Activated T-cell treated with anti-CD3 and anti-CD28 coated beads for 24 hours (primary cell): ENCODE results near the gene ZNF433.
"Not testable (repeated sequence)": the region's sequence is repeated elsewhere in the genome, so short reads cannot be mapped to it uniquely, and the experiment has no call there.

Experiments used
- DNase-seq: peaks from one replicate; pipeline ENCODE4 v3.0.0-alpha.2; 2020; ENCODE audit warnings: low read depth

Gene ZNF433

GRCh38 chr19:12035220-12036172, at the start of gene ZNF433:
ZNF433 (minus strand) TSS chr19:12035679; CDS start chr19:12035539, 140 bp downstream.
- DNase-seq = peak; percentile 66

GRCh38 chr19:12083336-12083735, 47.9 kb upstream of the ZNF433 start:
- not testable (repeated sequence) for DNase-seq

DNA sequence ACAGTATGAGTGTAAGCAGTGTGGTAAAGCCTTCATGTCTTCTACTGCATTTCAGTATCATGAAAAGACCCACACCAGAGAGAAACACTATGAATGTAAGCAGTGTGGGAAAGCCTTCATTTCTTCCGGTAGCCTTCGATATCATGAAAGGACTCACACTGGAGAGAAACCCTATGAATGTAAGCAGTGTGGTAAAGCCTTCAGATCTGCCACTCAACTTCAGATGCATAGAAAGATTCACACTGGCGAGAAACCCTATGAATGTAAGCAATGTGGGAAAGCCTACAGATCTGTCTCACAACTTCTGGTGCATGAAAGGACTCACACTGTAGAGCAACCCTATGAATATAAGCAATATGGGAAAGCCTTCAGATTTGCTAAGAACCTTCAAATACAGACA, 41.9 kb upstream of the ZNF433 start:
- DNase-seq = no peak

- not testable (repeated sequence) for DNase-seq
These were observed 40.9 kb upstream of the ZNF433 start for GRCh38 chr19:12076331-12076730.

- no peak for DNase-seq
These were observed 40.2 kb upstream of the ZNF433 start for GRCh38 chr19:12075538-12076139.

- peak; percentile 73 for DNase-seq
These were observed 29.4 kb upstream of the ZNF433 start, which contains the start of gene ZNF844 for GRCh38 chr19:12064590-12065538. ZNF844 (plus strand) TSS chr19:12064731; CDS start chr19:12064874, 143 bp downstream.

DNA sequence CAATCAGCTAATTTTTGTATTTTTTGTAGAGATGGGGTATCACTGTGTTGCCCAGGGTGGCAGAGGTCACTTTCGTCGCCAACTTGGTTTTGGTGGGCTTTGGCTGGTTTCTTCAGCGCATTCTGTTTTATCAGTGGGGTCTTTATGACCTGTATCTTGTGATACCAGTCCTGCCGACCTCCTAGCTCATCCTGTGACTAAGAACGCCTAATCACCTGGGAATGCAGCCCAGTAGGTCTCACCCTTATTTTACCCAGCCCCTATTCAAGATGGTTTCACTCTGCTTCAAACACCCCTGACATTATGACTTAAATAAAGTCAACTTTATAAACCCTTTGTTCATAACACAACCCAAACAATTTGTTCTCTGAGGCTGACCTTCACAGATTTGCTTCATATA, 20.3 kb upstream of the ZNF433 start:
- DNase-seq = no peak

DNA sequence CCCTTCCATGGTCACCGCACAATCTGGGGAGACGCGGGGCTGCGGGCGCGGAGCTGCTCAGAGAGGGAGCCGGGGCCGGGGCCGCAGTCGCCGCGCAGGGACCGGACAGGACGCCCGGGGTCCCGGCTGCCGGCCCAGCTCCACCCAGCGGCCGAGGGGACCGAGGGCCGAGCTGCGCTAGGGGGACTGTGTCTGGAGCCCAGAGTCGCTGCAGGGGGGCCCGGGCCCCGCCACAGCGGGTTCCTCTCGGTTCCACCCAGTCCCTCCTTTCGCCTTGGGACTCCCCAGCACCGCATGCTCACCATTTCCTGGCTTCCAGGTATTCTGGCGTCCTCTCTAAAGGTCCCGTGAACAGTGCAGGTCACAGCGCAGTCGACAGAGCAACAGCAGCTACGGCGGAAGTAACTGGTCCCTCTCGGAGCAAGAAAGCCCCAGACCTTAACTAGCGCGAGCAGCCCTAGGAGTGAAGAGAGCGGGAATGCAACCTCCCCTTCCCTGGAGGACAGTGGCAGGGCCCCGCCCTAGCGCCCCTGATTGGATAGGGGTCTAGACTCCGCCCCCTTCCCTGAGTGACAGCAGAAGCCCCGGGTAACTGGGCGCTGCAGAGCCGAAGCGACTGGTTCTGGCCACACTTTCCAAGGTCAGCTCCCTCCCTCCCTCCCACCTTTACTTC, 17.2 kb upstream of the ZNF433 start, which contains the start of gene ZNF878:
Gene ZNF878 (minus strand): TSS at position 465 of the 673 bp plus-strand sequence. CDS start 160 bp downstream, at position 305.
- peak; percentile 52 for DNase-seq

- DNase-seq = no peak
These were observed 16.6 kb upstream of the ZNF433 start for GRCh38 chr19:12052091-12052496.

DNA sequence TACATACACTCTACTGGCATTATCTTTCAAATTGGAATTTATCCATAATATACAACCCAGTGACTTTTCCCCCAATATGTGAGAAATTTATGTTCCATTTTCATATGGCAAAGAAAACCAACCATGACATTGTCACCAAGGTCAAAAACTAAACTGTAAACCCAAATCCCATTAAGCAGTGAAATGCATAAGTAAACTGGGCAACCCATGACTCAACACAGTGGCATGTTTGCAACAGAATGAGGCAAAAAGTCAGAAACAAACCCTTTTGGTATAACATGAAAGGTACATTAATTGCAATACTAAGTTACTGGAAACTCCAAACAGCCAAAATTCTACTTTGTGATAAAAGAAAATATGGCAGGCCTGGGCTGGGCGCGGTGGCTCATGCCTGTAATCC, 12.4 kb upstream of the ZNF433 start:
- DNase-seq = no peak

GRCh38 chr19:12043752-12044422, 8.4 kb upstream of the ZNF433 start:
- DNase-seq = no peak

- no peak for DNase-seq
These were observed 7.4 kb upstream of the ZNF433 start for GRCh38 chr19:12042893-12043292.

DNA sequence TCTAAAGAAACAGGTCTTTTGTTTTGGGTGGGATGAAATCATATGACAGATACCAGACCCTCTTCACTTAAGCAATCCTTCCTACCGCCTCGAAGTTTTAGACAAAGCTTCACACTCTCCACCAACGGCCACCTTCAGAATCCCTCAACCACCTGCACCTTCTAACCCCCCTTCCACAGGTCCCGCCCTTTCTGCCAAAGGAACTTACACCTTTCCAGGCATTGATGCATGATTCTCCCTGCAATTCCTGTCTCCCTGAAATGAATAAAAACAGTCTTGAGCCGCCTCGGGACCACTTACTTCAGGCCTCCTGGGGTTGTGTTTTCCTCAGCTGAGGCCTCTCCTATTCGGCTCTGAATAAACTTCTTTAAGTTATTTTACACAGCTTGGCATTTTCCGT, 859 bp downstream of the ZNF433 start:
- DNase-seq = no peak

GRCh38 chr19:12034198-12034597, 1.3 kb downstream of the ZNF433 start:
- DNase-seq = no peak

GRCh38 chr19:12015753-12016116, 19.7 kb downstream of the ZNF433 start:
- no peak for DNase-seq

DNA sequence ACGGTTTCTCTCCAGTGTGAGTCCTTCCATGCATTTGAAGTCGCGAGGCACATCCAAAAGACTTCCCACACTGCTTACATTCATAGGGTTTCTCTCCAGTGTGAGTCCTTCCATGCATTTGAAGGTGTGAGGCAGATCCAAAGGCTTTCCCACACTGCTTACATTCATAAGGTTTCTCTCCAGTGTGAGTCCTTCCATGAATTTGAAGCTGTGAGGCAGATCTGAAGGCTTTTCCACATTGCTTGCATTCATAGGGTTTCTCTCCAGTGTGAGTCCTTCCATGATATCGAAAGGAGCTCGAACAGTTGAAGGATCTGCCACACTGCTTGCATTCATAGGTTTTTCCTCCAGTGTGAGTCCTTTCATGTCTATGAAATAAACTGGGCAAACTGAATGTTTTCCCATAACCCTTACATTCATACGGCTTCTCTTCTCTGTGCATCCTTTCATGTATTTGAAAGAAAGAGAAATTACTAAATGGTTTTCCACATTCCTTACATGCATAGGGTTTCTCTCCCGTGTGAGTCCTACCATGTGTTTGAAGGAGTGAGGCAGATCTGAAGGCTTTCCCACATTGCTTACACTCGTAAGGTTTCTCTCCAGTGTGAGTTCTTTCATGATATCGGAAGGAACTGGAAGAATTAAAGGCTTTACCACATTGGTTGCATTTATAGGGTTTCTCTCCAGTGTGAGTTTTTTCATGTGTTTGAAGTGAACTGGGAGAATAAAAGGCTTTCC, 20.3 kb downstream of the ZNF433 start:
- no peak for DNase-seq

DNA sequence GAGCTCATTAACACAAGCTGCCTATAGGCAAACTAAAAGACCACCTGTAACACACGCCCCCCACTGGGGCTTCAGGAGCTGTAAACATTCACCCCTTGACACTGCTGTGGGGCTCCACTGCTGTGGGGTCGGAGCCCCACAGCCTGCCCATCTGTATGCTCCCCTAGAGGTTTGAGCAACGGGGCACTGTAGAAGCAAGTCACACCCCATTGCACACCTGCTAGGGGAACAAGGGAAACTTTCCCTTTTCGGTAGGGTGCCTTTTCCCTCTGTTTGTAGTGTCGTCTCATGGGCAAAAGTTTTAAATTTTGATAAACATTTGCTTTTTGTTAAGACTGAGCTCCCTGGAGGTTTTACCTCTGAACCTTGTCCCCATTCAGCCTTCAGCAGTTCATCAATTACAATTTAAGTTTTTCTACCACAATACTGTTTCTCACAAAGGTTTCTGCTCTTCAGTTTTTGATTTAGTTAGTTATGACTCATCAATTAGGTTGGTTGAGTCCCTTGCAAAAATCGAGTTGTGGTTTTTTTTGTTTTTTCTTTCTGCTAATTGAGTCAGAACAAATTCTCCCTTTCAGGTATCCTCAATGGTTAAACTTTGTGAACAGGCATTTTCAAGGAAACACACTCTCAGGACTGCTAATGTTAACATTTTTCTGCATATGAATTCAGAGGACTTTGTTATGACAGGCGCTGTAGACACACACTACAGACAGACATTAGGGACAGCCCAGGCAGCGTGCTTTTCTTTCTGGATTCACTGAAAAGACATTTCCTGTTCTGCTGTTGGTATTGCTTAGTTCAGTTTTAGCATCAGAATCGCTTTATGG, 35.1 kb downstream of the ZNF433 start:
- DNase-seq = no peak

- no peak for DNase-seq
These were observed 40.3 kb downstream of the ZNF433 start for GRCh38 chr19:11995174-11995573.

- not testable (repeated sequence) for DNase-seq
These were observed 43.6 kb downstream of the ZNF433 start for GRCh38 chr19:11991921-11992320.
